NCI-H2227 treated with DMSO at 0.1 percent for 48 hours (cell line): ENCODE data around the gene TRAF4.
"Not testable (repeated sequence)": the region's sequence is repeated elsewhere in the genome, so short reads cannot be mapped to it uniquely, and the experiment has no call there.

ENCODE experiments used
- DNase-seq: peaks from one replicate; lab custom pipeline; 2025; lab: John Stamatoyannopoulos, UW

The TRAF4 gene

DNA sequence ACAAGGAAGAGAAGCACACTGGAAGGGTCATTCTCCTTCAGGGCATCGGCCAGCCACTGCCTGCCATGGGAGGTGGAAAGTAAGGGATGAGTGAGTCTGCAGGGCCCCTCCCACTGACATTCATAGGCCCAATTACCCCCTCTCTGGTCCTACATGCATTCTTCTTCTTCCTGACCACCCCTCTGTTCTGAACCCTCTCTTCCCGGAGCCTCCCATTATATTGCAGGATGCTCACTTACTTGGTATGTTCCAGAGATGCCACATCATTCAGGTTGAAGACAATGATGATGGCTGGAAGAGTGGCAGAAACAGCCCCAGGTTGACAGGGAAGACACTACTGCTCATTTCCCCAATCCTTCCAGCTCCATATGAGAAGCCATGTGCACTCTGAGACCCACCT lies 28.6 kb upstream of the TRAF4 start:
- DNase-seq: no peak

DNA sequence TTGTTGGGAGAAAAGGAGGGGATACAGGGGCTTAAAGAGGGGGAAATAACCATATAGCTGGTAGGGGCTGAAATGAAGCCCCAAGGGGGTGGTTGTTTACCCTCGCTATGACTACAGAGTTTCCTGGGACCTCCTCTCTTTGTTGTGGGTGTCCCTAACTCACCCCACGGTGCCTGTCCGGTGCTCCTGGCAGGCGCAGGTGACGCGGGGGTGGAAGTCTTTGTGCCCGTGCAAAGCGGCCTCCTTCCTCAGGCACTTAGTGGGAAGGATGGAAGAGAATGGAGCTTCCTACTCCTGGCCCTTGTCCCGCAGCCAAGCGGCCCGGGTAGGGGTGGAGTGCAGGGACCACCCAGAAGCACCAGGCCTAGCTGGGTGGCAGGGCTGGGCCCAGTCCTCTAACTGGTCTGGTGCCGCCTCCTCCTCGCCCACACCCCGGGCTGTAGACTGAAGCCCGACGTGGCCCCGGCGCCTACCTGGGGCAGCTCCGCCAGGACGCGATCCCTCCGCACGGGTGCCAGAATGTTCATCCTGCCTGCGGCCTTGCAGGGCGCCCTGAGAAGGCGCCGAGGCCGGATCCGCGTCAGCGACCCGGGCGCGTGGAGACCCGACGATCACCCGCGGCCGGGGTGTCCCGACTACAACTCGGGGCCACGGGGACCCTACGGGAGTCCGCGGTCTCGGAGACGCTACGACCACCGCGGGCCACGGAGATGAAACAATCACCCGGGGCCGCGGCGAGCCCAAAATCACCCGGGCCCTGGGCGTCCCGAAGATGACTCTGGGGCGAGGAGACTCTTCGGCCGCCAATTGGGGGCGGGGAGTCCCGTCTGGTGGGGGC lies 26.9 kb upstream of the TRAF4 start:
- no peak for DNase-seq

DNA sequence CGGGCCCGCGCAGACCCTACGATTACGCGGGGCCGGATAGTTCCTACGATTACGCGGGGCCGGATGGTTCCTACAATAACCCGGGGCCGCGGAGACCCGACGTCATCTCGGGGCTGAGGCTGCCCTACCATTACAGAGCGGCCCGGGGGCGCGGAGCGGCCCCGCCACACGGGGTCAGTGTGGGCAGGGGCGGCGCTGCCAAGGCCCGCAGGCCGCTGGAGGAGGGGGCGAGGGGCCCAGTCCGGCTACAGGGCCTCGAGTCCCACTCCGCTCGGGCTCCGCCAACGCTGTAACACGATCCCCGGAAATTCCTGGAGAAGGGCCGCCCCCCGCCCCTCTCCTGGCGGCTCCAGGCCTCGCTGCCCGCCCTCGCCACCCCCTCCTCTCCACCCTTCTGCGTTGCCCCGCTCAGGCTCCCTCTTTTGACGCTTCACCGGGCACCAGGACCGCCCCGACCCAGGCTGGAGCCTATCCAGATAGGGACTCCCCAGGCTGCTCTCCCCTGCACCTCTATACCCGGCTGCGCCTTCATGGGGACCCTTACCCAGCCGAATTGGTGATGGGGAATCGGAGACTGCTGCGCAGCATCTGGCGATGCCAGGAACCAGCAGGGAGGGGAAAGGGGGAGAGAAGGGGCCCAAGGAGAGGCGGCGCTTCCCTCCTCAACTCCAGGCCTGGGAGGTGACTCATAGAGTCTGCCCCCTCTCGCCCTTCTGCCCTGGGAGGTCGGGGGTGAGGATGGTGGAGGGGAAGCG lies 26.1 kb upstream of the TRAF4 start, which contains the start of gene RAB34:
Gene RAB34, minus strand, starts transcription at position 291 of the 755 bp plus-strand sequence. CDS start 602 bp downstream, outside the sequence.
- no peak for DNase-seq

DNA sequence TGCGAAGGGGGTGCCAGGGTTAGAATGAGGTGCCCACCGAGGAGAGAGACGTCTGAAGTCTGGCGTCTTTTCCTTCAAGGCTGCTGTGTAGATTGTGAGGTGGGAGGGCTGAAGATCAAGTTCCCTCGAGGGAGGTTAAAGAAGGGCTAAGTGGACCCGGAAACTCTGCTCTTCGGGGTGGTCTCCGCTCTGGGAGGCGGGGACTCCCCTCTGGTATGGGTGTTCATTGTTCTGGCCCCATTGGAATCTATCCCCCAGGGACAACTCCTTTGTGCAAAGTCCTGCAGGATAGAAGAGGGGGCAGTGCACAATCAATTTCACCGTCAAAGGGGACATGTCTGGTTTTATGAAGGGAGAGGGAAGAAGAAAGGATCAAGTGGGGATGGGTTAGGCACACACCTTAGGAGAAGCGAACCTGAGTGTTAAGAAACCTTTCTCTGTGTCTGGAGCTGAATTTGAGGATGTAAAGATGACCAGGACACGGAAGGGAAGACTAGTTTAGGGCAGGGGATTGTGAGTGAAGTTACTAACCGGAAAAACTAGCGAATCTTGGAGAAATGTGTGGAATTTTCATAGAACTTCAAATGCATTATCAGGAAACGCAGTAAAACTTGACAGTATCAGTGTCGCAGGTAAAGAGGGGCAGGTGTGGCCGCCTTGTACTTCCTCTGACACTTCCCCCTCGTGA lies 25.3 kb upstream of the TRAF4 start:
- DNase-seq: no peak

DNA sequence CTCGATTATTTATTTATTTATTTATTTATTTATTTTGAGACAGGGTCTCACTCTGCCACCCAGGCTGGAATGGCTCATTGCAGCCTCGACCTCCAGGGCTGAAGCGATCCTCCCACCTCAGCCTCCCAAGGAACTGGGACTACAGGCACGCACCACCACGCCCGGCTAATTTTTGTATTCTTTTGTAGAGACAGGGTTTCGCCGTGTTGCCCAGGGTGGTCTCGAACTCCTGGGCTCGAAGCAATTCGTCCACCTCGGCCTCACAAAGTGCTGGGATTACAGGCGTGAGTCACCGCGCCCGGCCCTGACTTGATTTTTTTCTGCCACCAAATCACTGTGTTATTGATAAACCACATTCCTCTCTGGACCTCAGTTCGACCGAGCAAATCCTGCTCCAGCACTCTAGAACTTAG lies 24.8 kb upstream of the TRAF4 start:
- no peak for DNase-seq

DNA sequence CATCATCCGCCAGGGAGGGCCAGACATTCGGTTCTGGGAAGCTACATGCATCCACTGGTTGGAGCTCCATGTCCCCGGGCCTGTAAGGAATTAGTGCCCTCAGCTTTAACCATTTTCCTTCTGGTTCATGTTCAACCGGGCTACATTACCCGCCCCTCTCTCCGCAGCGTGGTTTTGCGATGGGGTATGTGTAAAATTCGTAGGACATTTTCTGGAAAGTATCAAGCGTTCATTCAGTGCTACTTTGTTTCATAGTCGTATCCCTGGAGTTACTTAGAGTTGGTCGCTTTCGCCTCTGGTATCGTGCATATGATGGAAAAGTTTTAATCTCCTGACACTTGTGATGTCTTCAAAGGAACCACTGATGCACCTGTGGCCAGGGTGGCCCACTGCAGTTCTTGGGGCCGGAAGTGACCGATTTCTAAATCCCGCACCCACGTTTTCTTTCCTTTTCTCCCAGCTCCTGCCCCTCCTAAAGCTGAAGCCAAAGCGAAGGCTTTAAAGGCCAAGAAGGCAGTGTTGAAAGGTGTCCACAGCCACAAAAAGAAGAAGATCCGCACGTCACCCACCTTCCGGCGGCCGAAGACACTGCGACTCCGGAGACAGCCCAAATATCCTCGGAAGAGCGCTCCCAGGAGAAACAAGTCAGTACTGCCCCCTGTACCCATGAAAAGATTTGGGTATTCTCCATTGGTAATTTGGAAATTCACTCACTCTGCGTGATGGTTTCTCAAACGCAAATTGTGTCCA lies 23.4 kb upstream of the TRAF4 start:
- no peak for DNase-seq

DNA sequence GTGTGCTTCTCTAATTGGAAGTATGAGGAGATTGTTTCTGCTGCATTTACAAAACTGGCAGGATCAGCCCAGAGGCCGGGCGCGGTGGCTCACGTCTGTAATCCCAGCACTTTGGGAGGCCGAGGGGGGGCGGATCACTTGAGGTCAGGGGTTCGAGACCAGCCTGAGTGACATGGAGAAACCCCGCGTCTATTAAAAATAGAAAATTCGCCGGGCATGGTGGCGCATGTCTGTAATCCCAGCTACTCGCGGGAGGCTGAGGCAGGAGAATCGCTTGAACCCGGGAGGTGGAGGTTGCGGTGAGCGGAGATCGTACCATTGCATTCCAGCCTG lies 22.8 kb upstream of the TRAF4 start:
- not testable (repeated sequence) for DNase-seq

DNA sequence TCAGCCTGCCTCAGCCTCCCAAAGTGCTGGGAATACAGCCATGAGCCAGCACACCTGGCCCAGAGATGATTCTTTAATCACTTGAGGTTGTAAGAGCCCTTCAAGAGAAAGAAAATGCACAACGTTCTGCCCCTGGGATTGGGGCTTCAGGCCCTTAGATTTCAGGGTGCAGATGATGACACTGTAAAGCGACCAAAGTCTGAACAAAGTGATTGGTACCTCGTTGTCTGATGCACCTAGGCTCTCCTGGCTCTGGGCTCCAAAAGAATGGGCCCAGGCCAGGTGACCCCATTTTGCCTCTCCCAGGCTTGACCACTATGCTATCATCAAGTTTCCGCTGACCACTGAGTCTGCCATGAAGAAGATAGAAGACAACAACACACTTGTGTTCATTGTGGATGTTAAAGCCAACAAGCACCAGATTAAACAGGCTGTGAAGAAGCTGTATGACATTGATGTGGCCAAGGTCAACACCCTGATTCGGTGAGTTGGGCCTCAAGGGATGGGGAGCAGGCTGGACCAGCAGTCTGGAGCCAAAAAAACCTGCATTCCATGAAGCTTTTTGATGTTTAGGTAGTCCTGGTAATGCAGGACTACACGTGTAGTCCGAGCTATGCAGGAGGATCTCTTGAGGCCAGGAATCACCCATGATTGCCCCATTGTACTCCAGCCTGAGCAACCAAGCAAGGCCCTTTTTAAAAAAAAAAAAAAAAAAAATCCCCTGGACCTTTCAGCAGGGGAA lies 21.2 kb upstream of the TRAF4 start:
- DNase-seq: no peak

DNA sequence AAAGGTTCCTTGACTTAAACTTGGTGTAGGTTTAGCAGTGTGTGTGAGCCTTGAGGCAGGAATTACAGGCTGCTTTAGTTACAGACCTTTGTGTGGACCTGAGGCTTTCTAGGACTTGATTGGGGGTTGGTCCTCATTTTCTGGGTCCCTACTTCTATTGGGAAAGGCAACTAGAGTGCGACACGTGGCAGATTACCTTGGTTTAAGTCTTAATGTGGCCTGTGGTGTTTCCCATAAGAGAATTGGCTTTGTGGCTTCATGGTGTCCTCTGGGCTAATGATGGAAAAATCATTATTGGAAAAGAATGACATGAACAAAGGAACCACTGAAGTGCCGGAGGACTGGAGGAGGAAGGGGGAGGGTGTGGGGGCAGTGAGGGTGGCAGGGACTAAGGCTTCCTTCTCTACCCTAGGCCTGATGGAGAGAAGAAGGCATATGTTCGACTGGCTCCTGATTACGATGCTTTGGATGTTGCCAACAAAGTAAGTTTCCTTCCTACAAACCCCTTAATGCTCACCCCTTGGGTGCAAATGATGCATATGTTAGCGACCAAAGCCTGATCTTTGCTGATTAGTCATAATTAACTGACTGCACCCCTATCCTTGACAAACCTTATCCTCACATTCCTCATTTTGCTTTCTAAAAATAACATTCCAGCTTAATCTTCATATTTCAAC lies 20.5 kb upstream of the TRAF4 start:
- DNase-seq: no peak

DNA sequence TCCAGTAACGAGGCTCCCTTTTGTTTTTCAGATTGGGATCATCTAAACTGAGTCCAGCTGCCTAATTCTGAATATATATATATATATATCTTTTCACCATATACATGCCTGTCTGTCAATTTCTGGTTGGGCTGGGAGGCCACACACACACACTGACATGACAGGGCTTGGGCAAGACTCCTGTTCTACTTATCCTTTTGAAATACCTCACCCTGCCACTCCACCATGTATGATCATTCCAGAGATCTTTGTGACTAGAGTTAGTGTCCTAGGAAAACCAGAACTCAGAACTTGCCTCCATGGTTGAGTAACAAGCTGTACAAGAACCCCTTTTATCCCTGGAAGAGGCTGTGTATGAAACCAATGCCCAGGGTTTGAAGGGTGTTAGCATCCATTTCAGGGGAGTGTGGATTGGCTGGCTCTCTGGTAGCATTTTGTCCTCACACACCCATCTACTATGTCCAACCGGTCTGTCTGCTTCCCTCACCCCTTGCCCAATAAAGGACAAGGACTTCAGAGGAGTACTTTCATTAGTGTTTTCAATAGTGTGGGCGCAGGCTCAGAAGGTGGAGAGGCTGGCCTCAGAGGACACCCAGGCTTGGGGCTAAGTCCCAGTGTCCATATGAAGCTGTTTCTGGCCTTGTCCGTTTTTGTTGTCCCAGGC lies 19.8 kb upstream of the TRAF4 start:
- not testable (repeated sequence) for DNase-seq

DNA sequence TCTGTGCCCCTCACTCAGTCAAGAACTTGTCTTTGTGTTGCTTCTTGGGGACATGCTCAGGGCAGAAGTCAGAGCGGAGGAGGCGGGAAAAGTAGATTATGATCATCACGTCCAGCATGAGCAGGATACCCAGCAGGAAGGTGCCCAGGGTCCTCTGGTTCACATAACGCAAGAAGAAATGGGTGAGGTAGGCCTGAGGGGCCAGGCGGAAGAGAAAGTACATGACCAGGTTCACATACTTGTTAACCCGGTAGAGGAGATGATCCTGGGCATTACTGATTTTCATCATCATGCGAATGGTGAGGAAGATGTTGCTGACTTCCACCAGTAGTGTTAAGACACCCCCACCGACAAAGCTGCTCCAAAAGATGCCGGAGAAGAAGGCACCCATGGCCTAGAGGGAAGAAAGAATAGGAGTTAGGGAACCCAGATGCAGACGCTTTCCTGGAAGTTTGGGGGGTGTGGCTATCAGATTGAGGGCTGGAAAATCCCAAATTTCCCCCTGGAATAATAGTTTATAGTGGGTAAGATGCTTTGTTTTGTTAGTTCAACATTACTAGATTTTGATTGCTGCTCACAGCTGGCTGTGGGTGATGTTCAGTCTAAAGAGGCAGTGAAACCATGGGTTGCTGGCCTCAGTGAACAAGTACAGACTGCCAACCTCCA lies 19.2 kb upstream of the TRAF4 start:
- no peak for DNase-seq

DNA sequence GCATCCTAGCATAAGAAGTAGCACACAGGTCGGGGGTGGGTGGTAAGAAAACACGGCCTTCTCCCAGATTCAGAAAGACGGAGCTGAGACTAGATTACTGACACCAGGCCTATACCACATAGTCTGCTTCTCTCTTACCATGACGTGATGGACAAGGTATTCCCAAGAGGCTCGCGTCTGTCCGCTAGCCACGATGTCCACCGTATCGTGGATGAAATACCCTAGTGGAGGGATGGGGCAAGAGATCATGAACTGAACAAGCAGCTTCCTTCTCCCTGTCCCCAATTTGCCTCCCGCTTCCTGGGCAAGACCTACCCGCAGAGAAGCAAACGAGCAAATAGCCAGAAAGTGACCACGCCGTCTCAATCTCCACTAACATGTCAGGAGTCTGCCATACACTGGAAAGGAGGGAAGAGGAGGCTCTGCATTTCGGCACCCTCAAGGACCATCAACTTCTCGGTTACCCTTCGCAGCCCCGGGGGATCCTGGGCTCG lies 18.6 kb upstream of the TRAF4 start:
- peak; percentile 41 for DNase-seq

DNA sequence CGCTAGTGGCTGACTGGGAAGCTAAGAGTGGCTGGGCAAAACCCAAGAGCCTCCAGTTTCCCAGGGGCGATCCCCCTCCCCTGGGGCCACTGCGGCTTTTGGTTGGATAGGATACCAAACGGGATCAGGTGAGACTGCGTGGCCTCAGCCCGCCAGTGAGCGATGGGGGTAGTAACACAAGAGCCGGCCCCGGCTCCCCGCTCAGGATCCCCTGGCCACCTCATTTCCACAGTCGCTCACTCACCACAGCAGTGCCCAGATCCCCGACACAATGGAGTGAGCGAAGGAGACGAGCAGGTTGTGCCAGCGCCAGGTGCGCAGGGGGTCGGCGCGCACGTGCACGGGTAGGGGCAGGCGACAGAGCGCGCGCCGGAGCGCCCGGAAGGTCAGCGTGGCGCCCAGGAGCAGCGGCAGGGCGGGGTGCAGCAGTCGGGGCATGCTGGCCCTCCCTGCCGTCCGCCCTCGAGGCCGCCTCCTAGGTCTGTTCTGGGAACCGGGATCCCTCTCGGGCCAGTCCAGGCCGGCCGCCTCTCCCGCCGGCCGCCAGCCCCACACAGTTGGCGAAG lies 18.1 kb upstream of the TRAF4 start:
- DNase-seq: peak; percentile 21

DNA sequence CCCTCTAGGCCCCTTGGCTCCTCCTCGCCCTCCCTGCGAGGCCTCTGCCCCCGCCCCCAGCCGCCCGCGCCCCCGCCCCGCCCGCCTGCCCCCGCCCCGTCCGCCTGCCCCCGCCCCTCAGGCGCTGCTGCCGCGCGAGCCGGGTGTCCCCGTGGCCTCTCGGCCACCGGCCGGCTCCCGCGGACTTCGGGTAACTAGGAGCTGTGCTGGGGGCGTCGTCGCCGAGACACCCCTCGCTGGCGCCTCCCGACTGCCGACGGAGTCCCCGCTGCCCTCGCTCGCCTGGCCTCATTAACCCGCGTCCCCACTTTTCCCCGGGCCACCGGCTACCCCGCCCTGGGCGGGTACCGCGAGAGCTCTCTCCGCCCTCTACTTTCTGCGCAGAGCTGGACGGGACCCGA lies 17.6 kb upstream of the TRAF4 start, which contains the start of gene TLCD1:
Gene TLCD1, minus strand, starts transcription at position 8 of the 401 bp plus-strand sequence. CDS start 136 bp downstream, outside the sequence.
- no peak for DNase-seq

DNA sequence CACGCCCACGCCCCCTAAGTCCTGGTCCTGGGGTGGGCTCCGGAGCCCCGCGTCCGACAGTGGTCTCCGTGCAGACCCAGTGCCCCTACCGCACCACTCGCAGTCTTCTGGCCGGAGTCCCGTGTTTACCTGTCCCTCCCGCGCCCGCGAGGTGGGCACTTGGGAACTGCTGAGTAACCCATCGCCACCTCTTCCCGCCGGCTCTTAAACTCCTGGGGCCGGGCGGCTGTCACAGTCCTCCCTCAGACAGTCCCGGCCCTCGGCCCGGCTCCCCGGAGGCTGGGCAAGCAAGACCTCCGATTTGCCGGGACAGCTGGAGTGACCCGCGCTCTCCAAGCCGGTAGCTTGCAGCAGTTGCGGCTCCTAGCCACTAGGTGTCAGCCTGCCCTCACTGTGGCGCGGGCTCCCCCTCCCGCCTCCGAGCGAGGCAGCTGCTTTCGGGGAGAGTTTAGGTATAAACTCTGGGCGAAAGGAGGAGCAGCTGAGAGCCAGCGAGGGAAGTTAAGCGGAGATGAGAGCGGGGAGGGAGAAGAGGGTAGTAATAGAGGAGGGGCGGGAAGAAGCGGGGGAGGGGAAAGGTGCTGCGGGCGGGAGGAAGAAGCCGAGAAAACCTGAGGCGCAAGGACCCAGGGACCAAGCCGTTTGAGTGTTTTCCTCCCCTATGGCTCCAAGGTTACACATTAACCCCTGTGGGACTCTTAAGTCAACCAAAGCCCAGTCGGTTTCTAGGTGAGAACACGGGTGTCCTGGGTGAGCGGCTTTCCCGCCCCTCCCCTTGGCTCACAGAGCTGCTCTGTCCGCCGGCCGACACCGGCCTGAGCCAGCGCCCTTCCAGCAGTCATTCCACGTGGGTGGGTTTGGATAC lies 17.0 kb upstream of the TRAF4 start:
- DNase-seq: peak; percentile 91

DNA sequence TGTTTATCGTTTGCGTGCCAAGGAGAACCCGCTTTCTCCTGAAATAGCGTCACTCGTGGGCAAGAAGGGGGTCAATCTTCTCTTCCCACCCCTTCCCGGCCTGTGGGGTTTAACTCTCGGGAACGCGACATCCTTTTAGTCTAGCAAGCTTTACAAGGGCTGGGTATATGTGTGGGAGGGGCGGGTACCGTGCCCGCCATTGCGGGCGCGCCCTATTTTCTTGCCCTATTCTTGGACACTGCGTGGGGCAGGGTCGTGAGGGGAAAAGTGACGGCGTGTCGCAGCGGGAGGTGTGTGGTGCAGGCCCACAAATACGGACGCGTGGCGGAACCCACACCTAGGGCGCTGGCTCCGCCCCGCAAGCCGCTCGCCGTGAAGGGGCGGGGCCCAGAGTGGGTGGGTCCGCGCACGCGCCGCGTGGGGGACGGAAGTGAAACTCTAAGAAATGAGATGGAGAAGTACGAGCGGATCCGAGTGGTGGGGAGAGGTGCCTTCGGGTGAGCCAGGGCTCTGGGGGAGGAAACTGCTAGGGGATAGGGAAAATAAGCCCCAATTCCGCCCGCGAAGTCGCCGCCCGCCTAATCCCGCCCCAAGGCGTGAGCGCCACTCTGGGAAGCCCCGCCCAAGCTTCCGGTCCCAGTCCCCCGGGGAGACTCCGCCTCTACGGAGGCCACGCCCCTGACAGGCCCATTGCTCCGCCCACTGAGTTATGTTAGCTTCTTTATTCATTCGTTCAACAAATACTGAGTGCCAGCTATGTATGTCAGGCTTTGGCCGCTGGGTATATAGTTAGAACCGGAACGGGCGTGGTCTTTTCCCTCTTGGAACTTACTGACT lies 15.2 kb upstream of the TRAF4 start, which contains the start of gene NEK8:
Gene NEK8, plus strand, starts transcription at position 425 of the 837 bp plus-strand sequence. Its CDS starts 26 bp downstream, at position 451.
- peak; percentile 90 for DNase-seq

DNA sequence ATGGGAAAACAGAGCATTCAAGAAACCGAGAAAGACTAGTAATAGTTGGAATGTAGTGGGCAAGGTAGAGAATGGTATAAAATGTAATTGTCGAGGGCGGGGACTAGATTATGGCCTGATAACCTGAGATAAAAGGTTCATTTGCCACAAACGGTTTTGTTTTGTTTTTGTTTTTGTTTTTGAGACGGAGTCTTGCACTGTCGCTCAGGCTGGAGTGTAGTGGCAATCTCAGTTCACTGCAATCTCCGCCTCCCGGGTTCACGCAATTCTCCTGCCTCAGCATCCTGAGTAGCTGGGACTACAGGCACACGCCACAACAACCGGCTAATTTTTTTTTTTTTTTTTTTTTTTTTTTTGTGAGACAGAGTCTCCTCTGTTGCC lies 13.9 kb upstream of the TRAF4 start:
- DNase-seq: no peak
